A549 (cell line): Measurements from ENCODE around the gene CLEC2L.

Experiments
- CBX8 ChIP-seq: fragments of 200-600 bp; sonication (generic); IDR thresholded peaks from 2 replicates; pipeline ENCODE4 v1.6.1; 2016
- CHD4 ChIP-seq: fragments of 200-600 bp; sonication (generic); IDR thresholded peaks from 2 replicates; pipeline ENCODE4 v1.6.1; 2016; ENCODE audit warnings: antibody characterized with exemption, mild to moderate bottlenecking, borderline replicate concordance
- EP300 ChIP-seq, 2 experiments: fragments of >200 bp; sonication (Bioruptor Twin); formaldehyde crosslinking; IDR thresholded peaks; 2 replicates in 1 of 2; 3 replicates in 1 of 2; pipeline ENCODE4 v1.6.1; 2016 to 2017
- HOXA7 ChIP-seq: fragments of 250-450 bp; sonication (Bioruptor Pico); IDR thresholded peaks from 2 replicates; pipeline ENCODE4 v1.5.0; 2020; ENCODE audit warnings: mild to moderate bottlenecking, moderate library complexity
- MAFK ChIP-seq: fragments of 450-650 bp; IDR thresholded peaks from 2 replicates; pipeline ENCODE4 v1.6.1; 2014; ENCODE audit not compliant: partially characterized antibody
- POLR2A ChIP-seq: IDR thresholded peaks from 2 replicates; pipeline ENCODE4 v1.6.1; 2012; ENCODE audit warnings: mild to moderate bottlenecking, low read length
- RAD21 ChIP-seq, 2 experiments: fragments of >200 bp in 1 of 2; sonication (Bioruptor Twin) in 1 of 2; formaldehyde crosslinking in 1 of 2; IDR thresholded peaks in 1 of 2; conservative IDR thresholded peaks in 1 of 2; 2 replicates in 1 of 2; 3 replicates in 1 of 2; pipeline ENCODE4 v1.6.1; 2012 to 2018; ENCODE audit warnings: inconsistent platforms in 1 of 2
- REST ChIP-seq: fragments of 200-600 bp; sonication (generic); IDR thresholded peaks from 2 replicates; pipeline ENCODE4 v1.6.1; 2016; ENCODE audit warnings: antibody characterized with exemption, mild to moderate bottlenecking, moderate library complexity
- SMC3 ChIP-seq: fragments of >200 bp; sonication (Bioruptor Twin); formaldehyde crosslinking; IDR thresholded peaks from 3 replicates; pipeline ENCODE4 v1.6.1; 2018; ENCODE audit warnings: inconsistent platforms
- ZFP36 ChIP-seq: fragments of 450-650 bp; IDR thresholded peaks from 2 replicates; pipeline ENCODE4 v1.6.1; 2014; ENCODE audit warnings: borderline replicate concordance; ENCODE audit not compliant: partially characterized antibody
- TF ChIP-seq, protein P1 (sequence below): fragments of >200 bp; sonication (Bioruptor Twin); formaldehyde crosslinking; IDR thresholded peaks from 3 replicates; pipeline ENCODE4 v1.5.1; 2016

DNA sequence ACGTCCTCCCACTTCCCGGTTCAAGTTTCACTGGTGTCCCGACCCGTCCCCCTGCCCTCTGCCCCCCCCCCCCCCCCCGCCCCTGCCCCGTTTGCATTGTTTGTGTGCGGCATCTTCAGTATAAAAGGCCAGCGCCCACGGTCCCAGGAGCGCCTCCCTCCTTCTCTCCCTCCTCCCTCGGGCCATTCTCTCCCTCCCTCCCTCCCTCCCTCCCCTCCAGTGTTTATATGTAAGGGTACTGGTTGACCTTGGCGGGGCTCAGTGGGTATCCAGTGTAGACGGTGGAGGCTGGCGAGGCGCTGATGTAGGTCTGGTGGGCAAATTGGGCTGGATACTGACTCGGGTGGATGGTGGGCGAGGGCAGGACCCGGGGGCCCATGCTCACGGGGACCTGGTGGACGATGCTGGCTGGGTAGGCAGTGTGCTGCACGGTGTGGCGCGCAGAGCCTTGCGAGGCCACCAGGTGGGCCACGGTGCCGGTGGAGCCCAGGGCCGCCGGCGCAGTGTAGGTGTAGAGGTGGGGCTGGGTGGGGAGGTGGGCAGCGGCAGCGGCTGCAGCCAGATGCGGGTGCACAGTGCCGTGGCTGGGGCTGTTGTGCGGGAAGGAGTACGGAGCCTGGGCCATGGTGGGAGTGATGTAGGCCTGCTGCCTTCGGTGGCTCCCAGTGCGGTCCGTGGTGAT, 49.4 kb downstream of the CLEC2L start:
- TF ChIP-seq, protein P1, sequence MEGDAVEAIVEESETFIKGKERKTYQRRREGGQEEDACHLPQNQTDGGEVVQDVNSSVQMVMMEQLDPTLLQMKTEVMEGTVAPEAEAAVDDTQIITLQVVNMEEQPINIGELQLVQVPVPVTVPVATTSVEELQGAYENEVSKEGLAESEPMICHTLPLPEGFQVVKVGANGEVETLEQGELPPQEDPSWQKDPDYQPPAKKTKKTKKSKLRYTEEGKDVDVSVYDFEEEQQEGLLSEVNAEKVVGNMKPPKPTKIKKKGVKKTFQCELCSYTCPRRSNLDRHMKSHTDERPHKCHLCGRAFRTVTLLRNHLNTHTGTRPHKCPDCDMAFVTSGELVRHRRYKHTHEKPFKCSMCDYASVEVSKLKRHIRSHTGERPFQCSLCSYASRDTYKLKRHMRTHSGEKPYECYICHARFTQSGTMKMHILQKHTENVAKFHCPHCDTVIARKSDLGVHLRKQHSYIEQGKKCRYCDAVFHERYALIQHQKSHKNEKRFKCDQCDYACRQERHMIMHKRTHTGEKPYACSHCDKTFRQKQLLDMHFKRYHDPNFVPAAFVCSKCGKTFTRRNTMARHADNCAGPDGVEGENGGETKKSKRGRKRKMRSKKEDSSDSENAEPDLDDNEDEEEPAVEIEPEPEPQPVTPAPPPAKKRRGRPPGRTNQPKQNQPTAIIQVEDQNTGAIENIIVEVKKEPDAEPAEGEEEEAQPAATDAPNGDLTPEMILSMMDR, result no peak
- no peak for TF ChIP-seq POLR2A
- TF ChIP-seq ZFP36, result no peak
- no peak for TF ChIP-seq CHD4
- no peak for TF ChIP-seq SMC3
- no peak for TF ChIP-seq MAFK
- no peak for TF ChIP-seq EP300 (IDR thresholded peaks at IDR 0.05)
- TF ChIP-seq REST, result no peak
- TF ChIP-seq CBX8, result no peak
- TF ChIP-seq HOXA7, result no peak
- no peak for TF ChIP-seq RAD21 (conservative IDR thresholded peaks at IDR 0.05 in 1 of 2, IDR thresholded peaks at IDR 0.05 in 1 of 2)
